SK-N-SH (cell line): ENCODE measurements around the gene UST. TPM values are rescaled to one million over a fixed set of nuclear protein-coding genes. Genes with fewer than 3 reads are reported as not detected.

Experiments
- CTCF ChIA-PET: fragments of 300-600, 350-600 bp; formaldehyde crosslinking; extraction: SDS; loops from one replicate; lab custom pipeline; 2021; lab: Yijun Ruan, JAX
- POLR2A ChIA-PET: fragments of 350-600 bp; sonication (Branson Sonifier 250); formaldehyde crosslinking; extraction: SDS; loops from one replicate; lab custom pipeline; 2020; ENCODE audit warnings: antibody characterized with exemption, inconsistent platforms; lab: Yijun Ruan, JAX
- DNase-seq: peaks from one replicate; pipeline ENCODE4 v3.0.0; 2012
- H2AFZ ChIP-seq: fragments of 200-600 bp; sonication (generic); 2 replicates; pipeline ENCODE4 v1.8.1; 2016; ENCODE audit warnings: antibody characterized with exemption, mild to moderate bottlenecking, low read depth
- H3F3A ChIP-seq: fragments of 200-600 bp; sonication (generic); replicated peaks from 2 replicates; pipeline ENCODE3; 2016; ENCODE audit warnings: antibody characterized with exemption, mild to moderate bottlenecking; ENCODE audit not compliant: insufficient read depth
- H3K27ac ChIP-seq, 2 experiments: fragments of 200-500 bp in 1 of 2; fragments of 200-600 bp in 1 of 2; sonication (Bioruptor generic) in 1 of 2; sonication (generic), shearing (Covaris generic) in 1 of 2; 2 replicates each; pipeline versions ENCODE4 v1.5.1 to v1.6.1; 2014 to 2016; ENCODE audit warnings: low read depth in 2 of 2, inconsistent platforms in 1 of 2, low read length in 1 of 2, mild to moderate bottlenecking in 1 of 2, mixed read lengths in 1 of 2
- H3K27me3 ChIP-seq: fragments of 200-600 bp; sonication (generic), shearing (Covaris generic); 2 replicates; pipeline ENCODE4 v1.6.1; 2016; ENCODE audit warnings: mixed run types; ENCODE audit not compliant: insufficient read depth
- H3K36me3 ChIP-seq, 2 experiments: fragments of 200-500 bp in 1 of 2; fragments of 200-600 bp in 1 of 2; sonication (Bioruptor generic) in 1 of 2; sonication (generic) in 1 of 2; replicated peaks in 1 of 2; 2 replicates each; pipeline versions ENCODE3 to v1.5.1; 2014 to 2016; ENCODE audit warnings: low read length in 1 of 2, mild to moderate bottlenecking in 1 of 2; ENCODE audit not compliant: insufficient read depth in 2 of 2, control insufficient read depth in 1 of 2
- H3K4me1 ChIP-seq, 2 experiments: fragments of 200-500 bp in 1 of 2; fragments of 200-600 bp in 1 of 2; sonication (Bioruptor generic) in 1 of 2; sonication (generic), shearing (Covaris generic) in 1 of 2; 2 replicates each; pipeline versions ENCODE4 v1.5.1 to v1.6.1; 2014 to 2016; ENCODE audit warnings: low read depth in 1 of 2, low read length in 1 of 2, mixed run types in 1 of 2; ENCODE audit not compliant: insufficient read depth in 2 of 2, control insufficient read depth in 1 of 2
- H3K4me2 ChIP-seq: fragments of 200-600 bp; sonication (generic), shearing (Covaris generic); 2 replicates; pipeline ENCODE4 v1.6.1; 2017; ENCODE audit warnings: mixed run types
- H3K4me3 ChIP-seq, 2 experiments: fragments of 200-500 bp in 1 of 2; fragments of 200-600 bp in 1 of 2; sonication (Bioruptor generic) in 1 of 2; sonication (generic), shearing (Covaris generic) in 1 of 2; 2 replicates each; pipeline versions ENCODE4 v1.5.1 to v1.8.1; 2014 to 2016; ENCODE audit warnings: low read depth in 2 of 2, inconsistent platforms in 1 of 2, low read length in 1 of 2, mild to moderate bottlenecking in 1 of 2, mixed read lengths in 1 of 2, moderate library complexity in 1 of 2
- H3K79me2 ChIP-seq: fragments of 200-600 bp; sonication (generic); 2 replicates; pipeline ENCODE4 v1.8.1; 2017; ENCODE audit warnings: mild to moderate bottlenecking; ENCODE audit not compliant: insufficient read depth
- H3K9ac ChIP-seq: fragments of 200-600 bp; sonication (generic); 2 replicates; pipeline ENCODE4 v1.6.1; 2017; ENCODE audit warnings: mixed run types
- H3K9me2 ChIP-seq: fragments of 200-600 bp; sonication (generic); 2 replicates; pipeline ENCODE4 v1.6.1; 2017; ENCODE audit warnings: mixed run types
- H3K9me3 ChIP-seq: fragments of 200-600 bp; sonication (generic); 2 replicates; pipeline ENCODE4 v1.6.1; 2017; ENCODE audit warnings: mixed run types, mild to moderate bottlenecking, moderate library complexity
- H4K20me1 ChIP-seq: fragments of 200-600 bp; sonication (generic); 2 replicates; pipeline ENCODE4 v1.6.1; 2017; ENCODE audit warnings: mild to moderate bottlenecking, mixed run types; ENCODE audit not compliant: insufficient read depth
- CHD2 ChIP-seq: fragments of 150-350 bp; IDR thresholded peaks from 2 replicates; pipeline ENCODE4 v1.6.1; 2018; ENCODE audit warnings: low read length; ENCODE audit not compliant: partially characterized antibody
- ELF1 ChIP-seq: IDR thresholded peaks from 2 replicates; pipeline ENCODE4 v1.4.0; 2012
- EP300 ChIP-seq, 2 experiments: IDR thresholded peaks; 2 replicates each; pipeline versions ENCODE4 v1.4.0 to v1.6.1; 2012; ENCODE audit warnings: borderline replicate concordance in 1 of 2, low read depth in 1 of 2, low read length in 1 of 2
- FOXJ3 ChIP-seq: sonication (generic); formaldehyde crosslinking; IDR thresholded peaks from 2 replicates; pipeline ENCODE4 v1.5.1; 2020; ENCODE audit warnings: mild to moderate bottlenecking, missing genetic modification reagents
- FOXM1 ChIP-seq: IDR thresholded peaks from 2 replicates; pipeline ENCODE4 v1.4.0; 2012; ENCODE audit warnings: low read depth, mild to moderate bottlenecking
- GABPA ChIP-seq: IDR thresholded peaks from 2 replicates; pipeline ENCODE4 v1.4.0; 2012; ENCODE audit warnings: low read depth, mild to moderate bottlenecking
- GATA2 ChIP-seq: sonication (generic); formaldehyde crosslinking; IDR thresholded peaks from 2 replicates; pipeline ENCODE4 v1.5.0; 2020; ENCODE audit warnings: mild to moderate bottlenecking, missing genetic modification reagents
- NRF1 ChIP-seq: IDR thresholded peaks from 2 replicates; pipeline ENCODE4 v1.6.1; 2012; ENCODE audit warnings: low read depth, mild to moderate bottlenecking, low read length
- RFX5 ChIP-seq: IDR thresholded peaks from 2 replicates; pipeline ENCODE4 v1.6.1; 2012; ENCODE audit warnings: mild to moderate bottlenecking, improper control_type of control experiment, low read length
- TCF12 ChIP-seq: IDR thresholded peaks from 2 replicates; pipeline ENCODE4 v1.4.0; 2012
- TEAD4 ChIP-seq: IDR thresholded peaks from 2 replicates; pipeline ENCODE4 v1.4.0; 2012; ENCODE audit warnings: mild to moderate bottlenecking, borderline replicate concordance; ENCODE audit not compliant: insufficient read depth
- YY1 ChIP-seq: IDR thresholded peaks from 2 replicates; pipeline ENCODE4 v1.4.0; 2012; ENCODE audit warnings: low read depth, mild to moderate bottlenecking
- WGBS: methylation state at CpG from one replicate; pipeline ENCODE4 v1.1.6; 2017; ENCODE audit warnings: low lambda C conversion rate; 5-methylcytosine and 5-hydroxymethylcytosine counted together
- polyA plus RNA-seq, 3 experiments: library from polyadenylated mRNA; depleted of rRNA; stranded (reverse); fragments of >200 nt; gene quantifications; 2 replicates each; pipeline ENCODE4 v1.2.3, GENCODE V29; 2012
- TF ChIP-seq, protein P1 (sequence below): IDR thresholded peaks from 2 replicates; pipeline ENCODE4 v1.4.0; 2012; ENCODE audit warnings: low read depth
- TF ChIP-seq, protein P2 (sequence below): fragments of 200-600 bp; sonication (generic); IDR thresholded peaks from 2 replicates; pipeline ENCODE4 v1.6.1; 2017; ENCODE audit warnings: antibody characterized with exemption, mild to moderate bottlenecking, moderate library complexity
- TF ChIP-seq, protein P3 (sequence below): fragments of 150-350 bp; IDR thresholded peaks from 2 replicates; pipeline ENCODE4 v1.6.1; 2016; ENCODE audit warnings: mild to moderate bottlenecking, low read depth, low read length

UST gene
- polyA plus RNA-seq, 1 of the 3 experiments (the other 2 are of a cell fraction): 1.7 TPM

DNA sequence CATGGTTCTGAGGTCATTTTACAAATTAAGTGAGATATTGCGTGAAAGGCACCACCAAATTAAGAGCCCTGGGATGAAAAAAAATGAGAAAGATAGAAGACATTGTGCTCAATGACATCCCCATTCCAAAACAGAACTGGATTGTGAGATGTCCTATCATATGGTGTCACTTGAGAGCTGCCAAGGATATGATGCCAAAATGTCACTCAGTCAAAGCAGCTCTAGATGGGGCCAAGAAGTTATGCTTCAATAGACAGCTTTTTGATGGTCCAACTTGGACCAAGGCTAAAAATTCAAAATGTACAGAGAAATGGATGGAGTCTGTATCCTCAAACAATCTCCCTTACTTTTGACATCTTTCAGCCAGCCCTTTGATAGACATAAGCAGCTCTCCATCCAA lies 180.8 kb downstream of the UST start:
- Histone ChIP-seq H3K36me3 (no peaks in the 10 kb centered on the region), H3K27ac (no peak overlapping the region), H3K4me2 (no peak overlapping the region), H3K9me3 (no peaks in the 10 kb centered on the region), H3K27me3 (no peaks in the 10 kb centered on the region), H2AFZ (no peak overlapping the region), H3K9ac (no peak overlapping the region), H3K4me1 (no peaks in the 10 kb centered on the region), H3K79me2 (no peaks in the 10 kb centered on the region), H4K20me1 (no peaks in the 10 kb centered on the region), H3K4me3 (no peak overlapping the region), H3K9me2 (no peaks in the 10 kb centered on the region), H3F3A (no peaks in the 10 kb centered on the region)
- TF ChIP-seq ELF1: no peak
- TF ChIP-seq TCF12: no peak
- no peak for TF ChIP-seq YY1
- no peak for TF ChIP-seq CHD2
- no peak for TF ChIP-seq NRF1
- no peak for TF ChIP-seq TEAD4
- TF ChIP-seq GATA2 (CRISPR knock-in tag): no peak
- TF ChIP-seq FOXM1: no peak
- no peak for DNase-seq
- ChIA-PET CTCF (no interaction called here), POLR2A (no interaction called here)
- 30% methylated on average over 1 of the region's 1 CpG for WGBS

DNA sequence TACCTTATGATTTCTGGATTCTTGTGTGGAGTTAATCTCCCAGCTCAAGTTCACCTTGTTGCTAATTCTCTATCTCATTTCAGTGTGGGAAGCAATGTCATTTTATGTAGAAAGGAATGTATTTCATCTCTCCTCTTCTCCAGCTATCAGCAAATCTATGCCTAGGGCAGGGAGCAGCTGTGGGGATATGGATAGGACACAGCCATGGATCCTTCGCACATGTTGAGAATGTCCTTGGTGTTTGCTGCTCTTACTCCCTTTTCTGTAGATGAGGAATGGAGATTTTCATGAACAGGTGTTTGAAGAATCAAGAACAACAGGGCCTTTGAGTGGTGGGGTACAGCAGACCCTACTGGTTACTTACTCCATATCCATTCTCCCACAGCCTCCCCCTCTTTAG lies 182.0 kb downstream of the UST start:
- H3K9ac ChIP-seq: no peak overlapping the region
- H3K36me3 ChIP-seq: no peaks in the 10 kb centered on the region
- DNase-seq: no peak
- H3K27ac ChIP-seq: no peak overlapping the region
- no peaks in the 10 kb centered on the region for H3K9me3 ChIP-seq
- H3K27me3 ChIP-seq: 0 out of 2 replicates have a peak, but pooled peaks cover 4% of the 10 kb centered on the region
- POLR2A ChIA-PET: no interaction called here
- no peaks in the 10 kb centered on the region for H3K79me2 ChIP-seq
- H4K20me1 ChIP-seq: no peaks in the 10 kb centered on the region
- TF ChIP-seq FOXJ3 (CRISPR knock-in tag) (no peak), GATA2 (CRISPR knock-in tag) (no peak), YY1 (no peak), RFX5 (no peak), EP300 (IDR thresholded peaks at IDR 0.05; ENCODE audit: borderline replicate concordance in 1 of 2, low read depth in 1 of 2, low read length in 1 of 2) (no peak), GABPA (no peak)
- TF ChIP-seq, protein P1, sequence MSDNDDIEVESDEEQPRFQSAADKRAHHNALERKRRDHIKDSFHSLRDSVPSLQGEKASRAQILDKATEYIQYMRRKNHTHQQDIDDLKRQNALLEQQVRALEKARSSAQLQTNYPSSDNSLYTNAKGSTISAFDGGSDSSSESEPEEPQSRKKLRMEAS: no peak
- TF ChIP-seq, protein P2, sequence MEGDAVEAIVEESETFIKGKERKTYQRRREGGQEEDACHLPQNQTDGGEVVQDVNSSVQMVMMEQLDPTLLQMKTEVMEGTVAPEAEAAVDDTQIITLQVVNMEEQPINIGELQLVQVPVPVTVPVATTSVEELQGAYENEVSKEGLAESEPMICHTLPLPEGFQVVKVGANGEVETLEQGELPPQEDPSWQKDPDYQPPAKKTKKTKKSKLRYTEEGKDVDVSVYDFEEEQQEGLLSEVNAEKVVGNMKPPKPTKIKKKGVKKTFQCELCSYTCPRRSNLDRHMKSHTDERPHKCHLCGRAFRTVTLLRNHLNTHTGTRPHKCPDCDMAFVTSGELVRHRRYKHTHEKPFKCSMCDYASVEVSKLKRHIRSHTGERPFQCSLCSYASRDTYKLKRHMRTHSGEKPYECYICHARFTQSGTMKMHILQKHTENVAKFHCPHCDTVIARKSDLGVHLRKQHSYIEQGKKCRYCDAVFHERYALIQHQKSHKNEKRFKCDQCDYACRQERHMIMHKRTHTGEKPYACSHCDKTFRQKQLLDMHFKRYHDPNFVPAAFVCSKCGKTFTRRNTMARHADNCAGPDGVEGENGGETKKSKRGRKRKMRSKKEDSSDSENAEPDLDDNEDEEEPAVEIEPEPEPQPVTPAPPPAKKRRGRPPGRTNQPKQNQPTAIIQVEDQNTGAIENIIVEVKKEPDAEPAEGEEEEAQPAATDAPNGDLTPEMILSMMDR: no peak
- TF ChIP-seq, protein P3, sequence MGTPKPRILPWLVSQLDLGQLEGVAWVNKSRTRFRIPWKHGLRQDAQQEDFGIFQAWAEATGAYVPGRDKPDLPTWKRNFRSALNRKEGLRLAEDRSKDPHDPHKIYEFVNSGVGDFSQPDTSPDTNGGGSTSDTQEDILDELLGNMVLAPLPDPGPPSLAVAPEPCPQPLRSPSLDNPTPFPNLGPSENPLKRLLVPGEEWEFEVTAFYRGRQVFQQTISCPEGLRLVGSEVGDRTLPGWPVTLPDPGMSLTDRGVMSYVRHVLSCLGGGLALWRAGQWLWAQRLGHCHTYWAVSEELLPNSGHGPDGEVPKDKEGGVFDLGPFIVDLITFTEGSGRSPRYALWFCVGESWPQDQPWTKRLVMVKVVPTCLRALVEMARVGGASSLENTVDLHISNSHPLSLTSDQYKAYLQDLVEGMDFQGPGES: no peak
- TF ChIP-seq, all 33 proteins: peak for 0
- no peak overlapping the region for H2AFZ ChIP-seq
- H3K4me1 ChIP-seq: no peaks in the 10 kb centered on the region
- no peaks in the 10 kb centered on the region for H3K9me2 ChIP-seq
- CTCF ChIA-PET: interaction anchor here (1.2 kb wide), 1 partner anchor 351 kb away, joined by 3 read pairs; no protein-coding TSS in a partner anchor
- no peak overlapping the region for H3K4me2 ChIP-seq
- WGBS: 19% methylated on average over 1 of the region's 1 CpG
- H3K4me3 ChIP-seq: no peak overlapping the region
- H3F3A ChIP-seq: no peaks in the 10 kb centered on the region
